Panc1 (cell line): ENCODE measurements around the gene PIP4K2A.

ENCODE experiments used
- POLR2AphosphoS5 ChIP-seq: IDR thresholded peaks from 2 replicates; pipeline ENCODE4 v1.6.1; 2012; ENCODE audit warnings: mild to moderate bottlenecking, low read depth, low read length, moderate library complexity
- SIN3A ChIP-seq: IDR thresholded peaks from 2 replicates; pipeline ENCODE4 v1.6.1; 2012; ENCODE audit warnings: low read depth, mild to moderate bottlenecking, low read length, moderate library complexity, borderline replicate concordance; ENCODE audit not compliant: insufficient read depth
- TF ChIP-seq, protein P1 (sequence below): fragments of 450-650 bp; IDR thresholded peaks from 2 replicates; pipeline ENCODE4 v1.5.1; 2017; ENCODE audit warnings: mild to moderate bottlenecking
- TF ChIP-seq, protein P2 (sequence below), 2 experiments: IDR thresholded peaks; 2 replicates each; pipeline ENCODE4 v1.6.1; 2011 to 2012; ENCODE audit warnings: low read depth in 2 of 2, control low read depth in 1 of 2, low read length in 1 of 2, mild to moderate bottlenecking in 1 of 2, moderate library complexity in 1 of 2; ENCODE audit not compliant: insufficient read depth in 1 of 2

DNA sequence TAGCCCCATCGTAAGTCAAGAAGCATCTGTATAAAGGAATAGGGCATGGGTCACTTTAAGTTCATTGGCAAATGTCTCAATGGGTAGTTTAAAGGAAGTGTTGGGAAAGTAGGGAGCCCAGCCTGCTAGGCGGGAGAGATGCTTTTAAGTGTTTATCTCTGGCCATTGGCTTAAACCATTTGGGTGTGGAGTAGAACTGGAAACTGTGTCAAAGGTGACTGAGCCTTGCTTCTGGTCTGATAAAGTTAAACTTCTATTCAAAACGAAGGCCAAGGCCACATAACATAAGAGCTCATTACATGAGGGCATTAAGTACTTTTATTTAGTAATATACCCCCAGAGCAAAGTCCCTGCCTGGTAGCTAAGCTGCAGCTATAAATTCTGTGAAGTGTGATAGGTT, 220.4 kb downstream of the PIP4K2A start:
- TF ChIP-seq, protein P1, sequence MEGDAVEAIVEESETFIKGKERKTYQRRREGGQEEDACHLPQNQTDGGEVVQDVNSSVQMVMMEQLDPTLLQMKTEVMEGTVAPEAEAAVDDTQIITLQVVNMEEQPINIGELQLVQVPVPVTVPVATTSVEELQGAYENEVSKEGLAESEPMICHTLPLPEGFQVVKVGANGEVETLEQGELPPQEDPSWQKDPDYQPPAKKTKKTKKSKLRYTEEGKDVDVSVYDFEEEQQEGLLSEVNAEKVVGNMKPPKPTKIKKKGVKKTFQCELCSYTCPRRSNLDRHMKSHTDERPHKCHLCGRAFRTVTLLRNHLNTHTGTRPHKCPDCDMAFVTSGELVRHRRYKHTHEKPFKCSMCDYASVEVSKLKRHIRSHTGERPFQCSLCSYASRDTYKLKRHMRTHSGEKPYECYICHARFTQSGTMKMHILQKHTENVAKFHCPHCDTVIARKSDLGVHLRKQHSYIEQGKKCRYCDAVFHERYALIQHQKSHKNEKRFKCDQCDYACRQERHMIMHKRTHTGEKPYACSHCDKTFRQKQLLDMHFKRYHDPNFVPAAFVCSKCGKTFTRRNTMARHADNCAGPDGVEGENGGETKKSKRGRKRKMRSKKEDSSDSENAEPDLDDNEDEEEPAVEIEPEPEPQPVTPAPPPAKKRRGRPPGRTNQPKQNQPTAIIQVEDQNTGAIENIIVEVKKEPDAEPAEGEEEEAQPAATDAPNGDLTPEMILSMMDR: no peak
- TF ChIP-seq POLR2AphosphoS5: no peak
- TF ChIP-seq, protein P2, sequence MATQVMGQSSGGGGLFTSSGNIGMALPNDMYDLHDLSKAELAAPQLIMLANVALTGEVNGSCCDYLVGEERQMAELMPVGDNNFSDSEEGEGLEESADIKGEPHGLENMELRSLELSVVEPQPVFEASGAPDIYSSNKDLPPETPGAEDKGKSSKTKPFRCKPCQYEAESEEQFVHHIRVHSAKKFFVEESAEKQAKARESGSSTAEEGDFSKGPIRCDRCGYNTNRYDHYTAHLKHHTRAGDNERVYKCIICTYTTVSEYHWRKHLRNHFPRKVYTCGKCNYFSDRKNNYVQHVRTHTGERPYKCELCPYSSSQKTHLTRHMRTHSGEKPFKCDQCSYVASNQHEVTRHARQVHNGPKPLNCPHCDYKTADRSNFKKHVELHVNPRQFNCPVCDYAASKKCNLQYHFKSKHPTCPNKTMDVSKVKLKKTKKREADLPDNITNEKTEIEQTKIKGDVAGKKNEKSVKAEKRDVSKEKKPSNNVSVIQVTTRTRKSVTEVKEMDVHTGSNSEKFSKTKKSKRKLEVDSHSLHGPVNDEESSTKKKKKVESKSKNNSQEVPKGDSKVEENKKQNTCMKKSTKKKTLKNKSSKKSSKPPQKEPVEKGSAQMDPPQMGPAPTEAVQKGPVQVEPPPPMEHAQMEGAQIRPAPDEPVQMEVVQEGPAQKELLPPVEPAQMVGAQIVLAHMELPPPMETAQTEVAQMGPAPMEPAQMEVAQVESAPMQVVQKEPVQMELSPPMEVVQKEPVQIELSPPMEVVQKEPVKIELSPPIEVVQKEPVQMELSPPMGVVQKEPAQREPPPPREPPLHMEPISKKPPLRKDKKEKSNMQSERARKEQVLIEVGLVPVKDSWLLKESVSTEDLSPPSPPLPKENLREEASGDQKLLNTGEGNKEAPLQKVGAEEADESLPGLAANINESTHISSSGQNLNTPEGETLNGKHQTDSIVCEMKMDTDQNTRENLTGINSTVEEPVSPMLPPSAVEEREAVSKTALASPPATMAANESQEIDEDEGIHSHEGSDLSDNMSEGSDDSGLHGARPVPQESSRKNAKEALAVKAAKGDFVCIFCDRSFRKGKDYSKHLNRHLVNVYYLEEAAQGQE (IDR thresholded peaks at IDR 0.05; ENCODE audit: insufficient read depth in 1 of 2, low read depth in 2 of 2, low read length in 1 of 2): no peak
- TF ChIP-seq SIN3A: no peak
